DMS 273 (cell line): ENCODE measurements around the gene AUH.

ENCODE experiments used
- DNase-seq: peaks from one replicate; lab custom pipeline; 2025; ENCODE audit not compliant: unreplicated experiment; lab: John Stamatoyannopoulos, UW

Gene AUH

GRCh38 chr9:91341258-91341746, 20.4 kb downstream of the AUH start:
- peak; percentile 8 for DNase-seq

- no peak for DNase-seq
Measured at GRCh38 chr9:91340395-91340967, 21.2 kb downstream of the AUH start.

GRCh38 chr9:91338681-91339080, 23.0 kb downstream of the AUH start:
- no peak for DNase-seq

- DNase-seq = no peak
Measured at GRCh38 chr9:91336786-91337185, 24.9 kb downstream of the AUH start.

GRCh38 chr9:91334053-91334452, 27.7 kb downstream of the AUH start:
- DNase-seq = no peak

GRCh38 chr9:91333551-91333950, 28.2 kb downstream of the AUH start:
- DNase-seq = no peak

GRCh38 chr9:91332546-91333231, 29.0 kb downstream of the AUH start:
- DNase-seq = peak; percentile 2

GRCh38 chr9:91331849-91332248, 29.9 kb downstream of the AUH start:
- DNase-seq = no peak

- DNase-seq = no peak
Measured at GRCh38 chr9:91328186-91328585, 33.5 kb downstream of the AUH start.

GRCh38 chr9:91321691-91322090, 40.0 kb downstream of the AUH start:
- DNase-seq = peak; percentile 15

- DNase-seq = no peak
Measured at GRCh38 chr9:91320299-91320698, 41.4 kb downstream of the AUH start.

GRCh38 chr9:91316093-91316492, 45.6 kb downstream of the AUH start:
- DNase-seq = no peak

- no peak for DNase-seq
Measured at GRCh38 chr9:91315191-91315590, 46.5 kb downstream of the AUH start.

GRCh38 chr9:91312717-91313325, 48.9 kb downstream of the AUH start:
- no peak for DNase-seq

GRCh38 chr9:91310037-91310436, 51.7 kb downstream of the AUH start:
- DNase-seq = no peak

- no peak for DNase-seq
Measured at GRCh38 chr9:91308191-91308590, 53.5 kb downstream of the AUH start.

- DNase-seq = no peak
Measured at GRCh38 chr9:91307279-91307678, 54.4 kb downstream of the AUH start.

- DNase-seq = no peak
Measured at GRCh38 chr9:91306296-91306630, 55.5 kb downstream of the AUH start.

- DNase-seq = no peak
Measured at GRCh38 chr9:91305596-91306295, 56.0 kb downstream of the AUH start.

- DNase-seq = no peak
Measured at GRCh38 chr9:91303741-91304415, 57.8 kb downstream of the AUH start.

- no peak for DNase-seq
Measured at GRCh38 chr9:91302831-91303230, 58.9 kb downstream of the AUH start.
